Activated T-helper 2 cell treated with anti-CD3 and anti-CD28 coated beads, Interferon-gamma antibody, Interleukin-2, Interleukin-4, amounts not matched to agents 10 μg/mL and 5 μg/mL and 100 μg/mL, durations not matched to agents 14 hours and 24 hours and 36 hours (primary cell): Measurements from ENCODE around the gene SLC35A3. TPM values are rescaled to one million over a fixed set of nuclear protein-coding genes. Genes with fewer than 3 reads are reported as not detected.

ENCODE experiments used
- DNase-seq: peaks from one replicate; pipeline ENCODE4 v3.0.0; 2021; ENCODE audit warnings: low spot score
- H3K27ac Mint-ChIP-seq: one replicate; pipeline ENCODE4 v1.8.0; 2021; ENCODE audit warnings: mixed read lengths
- H3K27me3 Mint-ChIP-seq: one replicate; pipeline ENCODE4 v1.8.0; 2021; ENCODE audit warnings: low read depth, mixed read lengths
- H3K36me3 Mint-ChIP-seq: one replicate; pipeline ENCODE4 v1.8.0; 2021; ENCODE audit warnings: low read depth, mixed read lengths
- H3K4me1 Mint-ChIP-seq: one replicate; pipeline ENCODE4 v1.8.0; 2021; ENCODE audit warnings: low read depth, mixed read lengths
- H3K4me3 Mint-ChIP-seq: one replicate; pipeline ENCODE4 v1.8.0; 2021; ENCODE audit warnings: low read depth, mild to moderate bottlenecking, moderate library complexity, mixed read lengths
- H3K9me3 Mint-ChIP-seq: one replicate; pipeline ENCODE4 v1.8.0; 2021; ENCODE audit warnings: mixed read lengths
- intact Hi-C: fragments of 100-400 bp; cut with micrococcal nuclease; formaldehyde crosslinking; loops from one replicate; pipeline ENCODE4 v1.15.1; 2023
- total RNA-seq: library from RNA; stranded (reverse); gene quantifications from 2 replicates; pipeline ENCODE4 v1.2.3, GENCODE V29; 2022

SLC35A3 gene
- total RNA-seq, 1 donor from 2014 or later = 15.0 TPM

GRCh38 chr1:100010804-100011203 is 41.0 kb downstream of the SLC35A3 start:
- no peak overlapping the region for H3K4me3 Mint-ChIP-seq
- peaks cover 2% of the 10 kb centered on the region for H3K9me3 Mint-ChIP-seq
- intact Hi-C loops = no loop called here
- DNase-seq = no peak
- H3K27me3 Mint-ChIP-seq = no peaks in the 10 kb centered on the region
- peaks cover 12% of the 10 kb centered on the region for H3K36me3 Mint-ChIP-seq
- H3K4me1 Mint-ChIP-seq = no peaks in the 10 kb centered on the region
- no peak overlapping the region for H3K27ac Mint-ChIP-seq

- no peak overlapping the region for H3K4me3 Mint-ChIP-seq
- intact Hi-C loops = no loop called here
- H3K27ac Mint-ChIP-seq = no peak overlapping the region
- H3K27me3 Mint-ChIP-seq = no peaks in the 10 kb centered on the region
- H3K36me3 Mint-ChIP-seq = peaks cover 16% of the 10 kb centered on the region
- no peaks in the 10 kb centered on the region for H3K4me1 Mint-ChIP-seq
- no peak for DNase-seq
- H3K9me3 Mint-ChIP-seq = no peaks in the 10 kb centered on the region
Measured at GRCh38 chr1:100019220-100019619, 49.4 kb downstream of the SLC35A3 start.

- intact Hi-C loops = no loop called here
- Mint-ChIP-seq H3K27me3 (no peaks in the 10 kb centered on the region), H3K36me3 (peaks cover 7% of the 10 kb centered on the region), H3K27ac (no peak overlapping the region), H3K4me3 (no peak overlapping the region), H3K9me3 (no peaks in the 10 kb centered on the region), H3K4me1 (peaks cover 8% of the 10 kb centered on the region)
- DNase-seq = no peak
Measured at GRCh38 chr1:100023482-100023881, 53.7 kb downstream of the SLC35A3 start.

- Mint-ChIP-seq H3K4me3 (no peak overlapping the region), H3K27ac (no peak overlapping the region), H3K9me3 (no peaks in the 10 kb centered on the region), H3K4me1 (peaks cover 15% of the 10 kb centered on the region), H3K27me3 (no peaks in the 10 kb centered on the region), H3K36me3 (peaks cover 8% of the 10 kb centered on the region)
- intact Hi-C loops = no loop called here
- DNase-seq = no peak
Measured at GRCh38 chr1:100027212-100027611, 57.4 kb downstream of the SLC35A3 start.

- Mint-ChIP-seq H3K4me3 (no peak overlapping the region), H3K9me3 (no peaks in the 10 kb centered on the region), H3K27me3 (no peaks in the 10 kb centered on the region), H3K27ac (peak overlapping the region; percentile 55), H3K4me1 (peaks cover 15% of the 10 kb centered on the region), H3K36me3 (peaks cover 8% of the 10 kb centered on the region)
- DNase-seq = no peak
- intact Hi-C loops = no loop called here
Measured at GRCh38 chr1:100028765-100029164, 59.0 kb downstream of the SLC35A3 start.

GRCh38 chr1:100034470-100034869 is 64.7 kb downstream of the SLC35A3 start:
- peaks cover 28% of the 10 kb centered on the region for H3K4me1 Mint-ChIP-seq
- intact Hi-C loops = loop anchor here (1.0 to 10.0 kb wide), 2 partner anchors 180 to 225 kb away; partner anchors contain the start of gene AGL
- H3K36me3 Mint-ChIP-seq = peaks cover 38% of the 10 kb centered on the region
- DNase-seq = no peak
- no peaks in the 10 kb centered on the region for H3K27me3 Mint-ChIP-seq
- no peaks in the 10 kb centered on the region for H3K9me3 Mint-ChIP-seq
- no peak overlapping the region for H3K27ac Mint-ChIP-seq
- H3K4me3 Mint-ChIP-seq = no peak overlapping the region

GRCh38 chr1:100035214-100035613 is 65.4 kb downstream of the SLC35A3 start:
- H3K4me3 Mint-ChIP-seq = no peak overlapping the region
- H3K9me3 Mint-ChIP-seq = no peaks in the 10 kb centered on the region
- no peak overlapping the region for H3K27ac Mint-ChIP-seq
- H3K4me1 Mint-ChIP-seq = peaks cover 33% of the 10 kb centered on the region
- intact Hi-C loops = loop anchor here (5.0 to 10.0 kb wide), 3 partner anchors 180 to 862 kb away; partner anchors contain the start of genes AGL and SLC30A7
- H3K27me3 Mint-ChIP-seq = no peaks in the 10 kb centered on the region
- no peak for DNase-seq
- peaks cover 45% of the 10 kb centered on the region for H3K36me3 Mint-ChIP-seq

GRCh38 chr1:100036718-100037655 is 67.2 kb downstream of the SLC35A3 start:
- intact Hi-C loops = loop anchor here (5.0 to 10.0 kb wide), 3 partner anchors 182 to 860 kb away; partner anchors contain the start of genes AGL and SLC30A7
- Mint-ChIP-seq H3K36me3 (peaks cover 51% of the 10 kb centered on the region), H3K27ac (peak overlapping the region; percentile 99), H3K4me3 (peak overlapping the region; percentile 98), H3K27me3 (no peaks in the 10 kb centered on the region), H3K9me3 (no peaks in the 10 kb centered on the region), H3K4me1 (peaks cover 44% of the 10 kb centered on the region)
- DNase-seq = no peak

- intact Hi-C loops = loop anchor here (5.0 to 10.0 kb wide), 3 partner anchors 183 to 860 kb away; partner anchors contain the start of genes AGL and SLC30A7
- no peaks in the 10 kb centered on the region for H3K27me3 Mint-ChIP-seq
- H3K36me3 Mint-ChIP-seq = peaks cover 56% of the 10 kb centered on the region
- DNase-seq = no peak
- peak overlapping the region; percentile 98 for H3K4me3 Mint-ChIP-seq
- peak overlapping the region; percentile 99 for H3K27ac Mint-ChIP-seq
- H3K9me3 Mint-ChIP-seq = no peaks in the 10 kb centered on the region
- peaks cover 47% of the 10 kb centered on the region for H3K4me1 Mint-ChIP-seq
Measured at GRCh38 chr1:100037656-100037926, 67.8 kb downstream of the SLC35A3 start.

GRCh38 chr1:100037927-100038659 is 68.3 kb downstream of the SLC35A3 start:
- no peaks in the 10 kb centered on the region for H3K27me3 Mint-ChIP-seq
- intact Hi-C loops = loop anchor here (1.0 to 10.0 kb wide), 9 partner anchors 9 to 859 kb away; partner anchors contain the start of genes AGL, CDC14A, RTCA and SLC30A7
- DNase-seq = peak; percentile 86
- H3K4me3 Mint-ChIP-seq = peak overlapping the region; percentile 98
- H3K4me1 Mint-ChIP-seq = peaks cover 50% of the 10 kb centered on the region
- peaks cover 61% of the 10 kb centered on the region for H3K36me3 Mint-ChIP-seq
- H3K27ac Mint-ChIP-seq = peak overlapping the region; percentile 99
- no peaks in the 10 kb centered on the region for H3K9me3 Mint-ChIP-seq

- intact Hi-C loops = loop anchor here (1.0 to 10.0 kb wide), 9 partner anchors 9 to 859 kb away; partner anchors contain the start of genes AGL, CDC14A, RTCA and SLC30A7
- Mint-ChIP-seq H3K4me3 (peak overlapping the region; percentile 98), H3K27me3 (no peaks in the 10 kb centered on the region), H3K4me1 (peaks cover 53% of the 10 kb centered on the region), H3K36me3 (peaks cover 65% of the 10 kb centered on the region), H3K9me3 (peaks cover 2% of the 10 kb centered on the region), H3K27ac (peak overlapping the region; percentile 100)
- peak; percentile 75 for DNase-seq
Measured at GRCh38 chr1:100038660-100039287, 69.0 kb downstream of the SLC35A3 start.

- H3K36me3 Mint-ChIP-seq = peaks cover 66% of the 10 kb centered on the region
- H3K4me1 Mint-ChIP-seq = peaks cover 53% of the 10 kb centered on the region
- DNase-seq = no peak
- intact Hi-C loops = loop anchor here (2.0 to 10.0 kb wide), 4 partner anchors 185 to 858 kb away; partner anchors contain the start of genes AGL, RTCA and SLC30A7
- H3K4me3 Mint-ChIP-seq = peak overlapping the region; percentile 98
- H3K27me3 Mint-ChIP-seq = no peaks in the 10 kb centered on the region
- H3K27ac Mint-ChIP-seq = peak overlapping the region; percentile 100
- H3K9me3 Mint-ChIP-seq = peaks cover 8% of the 10 kb centered on the region
Measured at GRCh38 chr1:100039591-100039990, 69.8 kb downstream of the SLC35A3 start.
